HG02885 (cell line): ENCODE results near the gene ABCC2.
"Not testable (repeated sequence)": the region's sequence is repeated elsewhere in the genome, so short reads cannot be mapped to it uniquely, and the experiment has no call there.

Source experiments
- ATAC-seq: cut with Tn5 transposase; IDR thresholded peaks from one replicate; pipeline ENCODE4 v1.9.1; 2021; ENCODE audit warnings: mild to moderate bottlenecking; ENCODE audit not compliant: unreplicated experiment, poor library complexity

Gene ABCC2

GRCh38 chr10:99806091-99806490, 23.7 kb downstream of the ABCC2 start:
- ATAC-seq, result no peak

- ATAC-seq, result no peak
Measured at GRCh38 chr10:99807786-99808185, 25.3 kb downstream of the ABCC2 start.

- no peak for ATAC-seq
Measured at GRCh38 chr10:99808270-99808669, 25.8 kb downstream of the ABCC2 start.

- ATAC-seq, result no peak
Measured at GRCh38 chr10:99809481-99809880, 27.0 kb downstream of the ABCC2 start.

- ATAC-seq, result no peak
Measured at GRCh38 chr10:99809931-99810615, 27.6 kb downstream of the ABCC2 start.

- ATAC-seq, result no peak
Measured at GRCh38 chr10:99812177-99812576, 29.7 kb downstream of the ABCC2 start.

GRCh38 chr10:99814143-99814542, 31.7 kb downstream of the ABCC2 start:
- no peak for ATAC-seq

- no peak for ATAC-seq
Measured at GRCh38 chr10:99815621-99816020, 33.2 kb downstream of the ABCC2 start.

GRCh38 chr10:99827936-99828335, 45.5 kb downstream of the ABCC2 start:
- no peak for ATAC-seq

GRCh38 chr10:99828464-99828863, 46.0 kb downstream of the ABCC2 start:
- ATAC-seq, result no peak

GRCh38 chr10:99832439-99832838, 50.0 kb downstream of the ABCC2 start:
- ATAC-seq, result no peak

GRCh38 chr10:99834410-99834809, 52.0 kb downstream of the ABCC2 start:
- no peak for ATAC-seq

- no peak for ATAC-seq
Measured at GRCh38 chr10:99835947-99836346, 53.5 kb downstream of the ABCC2 start.

- ATAC-seq, result no peak
Measured at GRCh38 chr10:99836711-99837110, 54.3 kb downstream of the ABCC2 start.

GRCh38 chr10:99840859-99841258, 58.4 kb downstream of the ABCC2 start:
- ATAC-seq, result not testable (repeated sequence)

- no peak for ATAC-seq
Measured at GRCh38 chr10:99841746-99842145, 59.3 kb downstream of the ABCC2 start.

GRCh38 chr10:99843310-99843709, 60.9 kb downstream of the ABCC2 start:
- no peak for ATAC-seq

GRCh38 chr10:99844433-99844955, 62.1 kb downstream of the ABCC2 start:
- no peak for ATAC-seq

GRCh38 chr10:99845837-99846382, 63.5 kb downstream of the ABCC2 start:
- ATAC-seq, result peak; percentile 72

- ATAC-seq, result no peak
Measured at GRCh38 chr10:99849057-99849456, 66.6 kb downstream of the ABCC2 start.

- ATAC-seq, result no peak
Measured at GRCh38 chr10:99849536-99849935, 67.1 kb downstream of the ABCC2 start.
